ENCODE results near the gene P2RX5. TPM values are rescaled to one million over a fixed set of nuclear protein-coding genes. Genes with fewer than 3 reads are reported as not detected.
A peak's percentile ranks its signal among the peaks of the same experiment; 100 is the strongest.

P2RX5 gene
- total and polyA plus RNA-seq, 10 of the 15 experiments (the other 5 are each of a cell fraction or from before 2014, with no cell fraction given): 6.9 to 28.8 (median 19.5) TPM

DNA sequence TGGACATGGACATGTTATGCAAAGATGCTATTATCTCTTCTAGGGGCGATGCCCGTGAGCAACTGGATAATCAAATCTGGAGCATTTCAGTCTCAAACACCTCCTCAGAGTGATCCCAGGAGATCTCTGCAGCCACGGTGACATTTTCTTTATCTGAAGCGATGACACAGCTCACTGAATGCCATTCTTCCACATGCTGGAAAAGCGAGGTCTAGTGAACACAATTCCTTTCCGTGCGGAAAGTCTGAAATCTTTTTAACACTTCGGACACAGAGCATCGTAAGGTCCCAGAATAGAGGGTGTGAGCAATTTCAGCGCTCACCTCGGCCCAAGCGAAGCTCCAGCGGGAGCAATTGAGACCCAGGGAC, 27.2 kb upstream of the P2RX5 start:
- WGBS (ENCODE audit: insufficient coverage, insufficient replicate concordance, low lambda C conversion rate, missing lambda C conversion rate): 2% methylated on average over 13 of the region's 13 CpGs
- Histone ChIP-seq H3K27me3 (replicated peaks in 1 of 2; ENCODE audit: control insufficient read depth in 2 of 2, insufficient read depth in 2 of 2, low read length in 1 of 2) (no peaks in the 10 kb centered on the region), H2AFZ (ENCODE audit: control insufficient read depth, low read depth, low read length) (peak overlapping the region; percentile 87), H3K79me2 (ENCODE audit: control insufficient read depth, insufficient read depth, low read length) (peaks cover 51% of the 10 kb centered on the region), H3K36me3 (ENCODE audit: control insufficient read depth in 2 of 2, insufficient read depth in 2 of 2, low read length in 1 of 2) (peaks cover 1 to 6% of the 10 kb centered on the region in 2 experiments; a peak in 1 of 4 replicates), H3K4me3 (peak overlapping the region; percentile 70), H3K4me1 (ENCODE audit: control insufficient read depth, insufficient read depth, low read length) (peaks cover 17% of the 10 kb centered on the region), H3K27ac (ENCODE audit: control insufficient read depth, insufficient read depth) (peak overlapping the region; percentile 87), H3K9me3 (replicated peaks; ENCODE audit: control insufficient read depth, insufficient read depth, low read length) (no peaks in the 10 kb centered on the region), H3K4me2 (ENCODE audit: control insufficient read depth, insufficient read depth) (peak overlapping the region; percentile 99), H3K9ac (ENCODE audit: control insufficient read depth, insufficient read depth, low read length) (peak overlapping the region; percentile 93), H4K20me1 (ENCODE audit: control insufficient read depth, insufficient read depth) (no peaks in the 10 kb centered on the region)
- CTCF ChIA-PET: interaction anchor here (0.6 to 3.0 kb wide), 11 partner anchors 9 to 666 kb away, joined by 3 to 13 read pairs (median 5); no protein-coding TSS in a partner anchor
- TSS peak; percentile 84 for BruUV-seq (replicated peaks)
- FAIRE-seq (no peak), ATAC-seq (no peak), DNase-seq (ENCODE audit: low read depth, low spot score) (no peak)
- RAD21 ChIA-PET (ENCODE audit: unreplicated experiment): interaction anchor here (1.0 to 2.5 kb wide), 9 partner anchors 8 to 104 kb away, joined by 3 to 14 read pairs (median 5); partner anchors contain the start of gene SHPK
- in situ Hi-C loops (cut with MboI) (loop anchor here (25.0 kb wide), 1 partner anchor 1489 kb away; no protein-coding TSS in a partner anchor), intact Hi-C loops (cut with micrococcal nuclease; ENCODE audit: unreplicated experiment) (no loop called here)
- POLR2A ChIA-PET: interaction anchor here (0.6 to 1.3 kb wide), 5 partner anchors 12 to 87 kb away, joined by 3 to 4 read pairs (median 3); partner anchors contain the start of genes CTNS and SHPK
- TF ChIP-seq FOXM1 (IDR thresholded peaks at IDR 0.05; ENCODE audit: low read depth, low read length) (no peak), CREM (IDR thresholded peaks at IDR 0.05; ENCODE audit: low read depth) (no peak), MTA3 (IDR thresholded peaks at IDR 0.05; ENCODE audit: borderline replicate concordance, low read length) (no peak), NFYB (IDR thresholded peaks at IDR 0.05; ENCODE audit: insufficient read depth, low read depth, low read length) (no peak), EED (IDR thresholded peaks at IDR 0.05; ENCODE audit: low read depth) (no peak; the same call in 1 of the 2 replicates), ESRRA (IDR thresholded peaks at IDR 0.05; ENCODE audit: low read length) (no peak), JUND (IDR thresholded peaks at IDR 0.05; ENCODE audit: low read depth, low read length) (no peak), SREBF2 (IDR thresholded peaks at IDR 0.05; ENCODE audit: low read length) (no peak), BCL11A (IDR thresholded peaks at IDR 0.05; ENCODE audit: low read depth, low read length) (no peak), ZZZ3 (IDR thresholded peaks at IDR 0.05; ENCODE audit: control insufficient read depth, insufficient read length, low read depth) (no peak), MYB (IDR thresholded peaks at IDR 0.05; ENCODE audit: borderline replicate concordance, low read depth, low read length) (no peak), SMARCA5 (IDR thresholded peaks at IDR 0.05) (no peak), GABPA (IDR thresholded peaks at IDR 0.05; ENCODE audit: low read depth) (no peak), ZNF274 (IDR thresholded peaks at IDR 0.05; ENCODE audit: insufficient read depth, insufficient read length) (no peak), SREBF1 (IDR thresholded peaks at IDR 0.05; ENCODE audit: low read length) (no peak)
- TF ChIP-seq, protein P1, sequence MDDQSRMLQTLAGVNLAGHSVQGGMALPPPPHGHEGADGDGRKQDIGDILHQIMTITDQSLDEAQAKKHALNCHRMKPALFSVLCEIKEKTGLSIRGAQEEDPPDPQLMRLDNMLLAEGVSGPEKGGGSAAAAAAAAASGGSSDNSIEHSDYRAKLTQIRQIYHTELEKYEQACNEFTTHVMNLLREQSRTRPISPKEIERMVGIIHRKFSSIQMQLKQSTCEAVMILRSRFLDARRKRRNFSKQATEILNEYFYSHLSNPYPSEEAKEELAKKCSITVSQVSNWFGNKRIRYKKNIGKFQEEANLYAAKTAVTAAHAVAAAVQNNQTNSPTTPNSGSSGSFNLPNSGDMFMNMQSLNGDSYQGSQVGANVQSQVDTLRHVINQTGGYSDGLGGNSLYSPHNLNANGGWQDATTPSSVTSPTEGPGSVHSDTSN (IDR thresholded peaks at IDR 0.05; ENCODE audit: insufficient replicate concordance, low read depth, low read length): no peak
- TF ChIP-seq, protein P2, sequence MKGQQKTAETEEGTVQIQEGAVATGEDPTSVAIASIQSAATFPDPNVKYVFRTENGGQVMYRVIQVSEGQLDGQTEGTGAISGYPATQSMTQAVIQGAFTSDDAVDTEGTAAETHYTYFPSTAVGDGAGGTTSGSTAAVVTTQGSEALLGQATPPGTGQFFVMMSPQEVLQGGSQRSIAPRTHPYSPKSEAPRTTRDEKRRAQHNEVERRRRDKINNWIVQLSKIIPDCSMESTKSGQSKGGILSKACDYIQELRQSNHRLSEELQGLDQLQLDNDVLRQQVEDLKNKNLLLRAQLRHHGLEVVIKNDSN (IDR thresholded peaks at IDR 0.05; ENCODE audit: borderline replicate concordance, extremely low read length, insufficient read depth, low read depth, low read length): no peak
- TF ChIP-seq, protein P3, sequence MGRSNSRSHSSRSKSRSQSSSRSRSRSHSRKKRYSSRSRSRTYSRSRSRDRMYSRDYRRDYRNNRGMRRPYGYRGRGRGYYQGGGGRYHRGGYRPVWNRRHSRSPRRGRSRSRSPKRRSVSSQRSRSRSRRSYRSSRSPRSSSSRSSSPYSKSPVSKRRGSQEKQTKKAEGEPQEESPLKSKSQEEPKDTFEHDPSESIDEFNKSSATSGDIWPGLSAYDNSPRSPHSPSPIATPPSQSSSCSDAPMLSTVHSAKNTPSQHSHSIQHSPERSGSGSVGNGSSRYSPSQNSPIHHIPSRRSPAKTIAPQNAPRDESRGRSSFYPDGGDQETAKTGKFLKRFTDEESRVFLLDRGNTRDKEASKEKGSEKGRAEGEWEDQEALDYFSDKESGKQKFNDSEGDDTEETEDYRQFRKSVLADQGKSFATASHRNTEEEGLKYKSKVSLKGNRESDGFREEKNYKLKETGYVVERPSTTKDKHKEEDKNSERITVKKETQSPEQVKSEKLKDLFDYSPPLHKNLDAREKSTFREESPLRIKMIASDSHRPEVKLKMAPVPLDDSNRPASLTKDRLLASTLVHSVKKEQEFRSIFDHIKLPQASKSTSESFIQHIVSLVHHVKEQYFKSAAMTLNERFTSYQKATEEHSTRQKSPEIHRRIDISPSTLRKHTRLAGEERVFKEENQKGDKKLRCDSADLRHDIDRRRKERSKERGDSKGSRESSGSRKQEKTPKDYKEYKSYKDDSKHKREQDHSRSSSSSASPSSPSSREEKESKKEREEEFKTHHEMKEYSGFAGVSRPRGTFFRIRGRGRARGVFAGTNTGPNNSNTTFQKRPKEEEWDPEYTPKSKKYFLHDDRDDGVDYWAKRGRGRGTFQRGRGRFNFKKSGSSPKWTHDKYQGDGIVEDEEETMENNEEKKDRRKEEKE (IDR thresholded peaks at IDR 0.05): no peak
- TF ChIP-seq, protein P4, sequence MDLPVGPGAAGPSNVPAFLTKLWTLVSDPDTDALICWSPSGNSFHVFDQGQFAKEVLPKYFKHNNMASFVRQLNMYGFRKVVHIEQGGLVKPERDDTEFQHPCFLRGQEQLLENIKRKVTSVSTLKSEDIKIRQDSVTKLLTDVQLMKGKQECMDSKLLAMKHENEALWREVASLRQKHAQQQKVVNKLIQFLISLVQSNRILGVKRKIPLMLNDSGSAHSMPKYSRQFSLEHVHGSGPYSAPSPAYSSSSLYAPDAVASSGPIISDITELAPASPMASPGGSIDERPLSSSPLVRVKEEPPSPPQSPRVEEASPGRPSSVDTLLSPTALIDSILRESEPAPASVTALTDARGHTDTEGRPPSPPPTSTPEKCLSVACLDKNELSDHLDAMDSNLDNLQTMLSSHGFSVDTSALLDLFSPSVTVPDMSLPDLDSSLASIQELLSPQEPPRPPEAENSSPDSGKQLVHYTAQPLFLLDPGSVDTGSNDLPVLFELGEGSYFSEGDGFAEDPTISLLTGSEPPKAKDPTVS (IDR thresholded peaks at IDR 0.05; ENCODE audit: low read depth, low read length): no peak
- SMC1A ChIA-PET (ENCODE audit: uncharacterized antibody, unreplicated experiment): interaction anchor here (0.9 to 3.0 kb wide), 9 partner anchors 10 to 166 kb away, joined by 3 to 33 read pairs (median 4); partner anchors contain the start of genes NCBP3 and P2RX5
